ENCODE data around the gene HIVEP3. TPM values are rescaled to one million over a fixed set of nuclear protein-coding genes. Genes with fewer than 3 reads are reported as not detected.

HIVEP3 gene
- total RNA-seq, 1 experiment from 2014 or later = 6.0 TPM

GRCh38 chr1:41813226-41813625, 105.5 kb downstream of the HIVEP3 start:
- H3K27ac ChIP-seq (ENCODE audit: low read length) = no peak overlapping the region
- POLR2A ChIA-PET = no interaction called here

GRCh38 chr1:41812453-41812852, 106.3 kb downstream of the HIVEP3 start:
- ATAC-seq = no peak
- intact Hi-C loops (cut with micrococcal nuclease; ENCODE audit: unreplicated experiment) = no loop called here

More at GRCh38 chr1:41813226-41813625, 105.5 kb downstream of the HIVEP3 start:
- no peaks in the 10 kb centered on the region for H3K4me1 ChIP-seq (ENCODE audit: control insufficient read depth, insufficient read depth, low read length)
- no peak for ATAC-seq
- no peak overlapping the region for H3K4me3 ChIP-seq (ENCODE audit: low read depth in 2 of 2, low read length in 2 of 2)
- intact Hi-C loops (cut with micrococcal nuclease; ENCODE audit: unreplicated experiment) (no loop called here), in situ Hi-C loops (cut with HindIII; ENCODE audit: low pct_unique_long_range_greater_than_20kb, low sequenced_read_pairs) (no loop called here)
- H3K27me3 ChIP-seq (ENCODE audit: control insufficient read depth, insufficient read depth, low read length) = no peaks in the 10 kb centered on the region
- no peaks in the 10 kb centered on the region for H3K36me3 ChIP-seq (ENCODE audit: control insufficient read depth, insufficient read depth, low read length)
- no peak for TF ChIP-seq REST (IDR thresholded peaks at IDR 0.05; ENCODE audit: insufficient read depth in 1 of 2, low read depth in 2 of 2, low read length in 1 of 2)
- no peak for TF ChIP-seq POLR2AphosphoS5 (IDR thresholded peaks at IDR 0.05; ENCODE audit: low read depth, low read length)
- TF ChIP-seq CTCF (IDR thresholded peaks at IDR 0.05) = no peak
- no peak for TF ChIP-seq TCF7L2 (IDR thresholded peaks at IDR 0.05; ENCODE audit: low read depth, low read length)
- TF ChIP-seq SIN3A (IDR thresholded peaks at IDR 0.05; ENCODE audit: borderline replicate concordance, insufficient read depth, low read depth, low read length) = no peak
- no peak for DNase-seq (ENCODE audit: low read depth, low spot score)
- CTCF ChIA-PET = no interaction called here
- H3K9me3 ChIP-seq (ENCODE audit: control insufficient read depth, insufficient read depth, low read depth, low read length) = no peaks in the 10 kb centered on the region
- no TSS peak for BruUV-seq (replicated peaks)

More at GRCh38 chr1:41812453-41812852, 106.3 kb downstream of the HIVEP3 start:
- Histone ChIP-seq H3K36me3 (ENCODE audit: control insufficient read depth, insufficient read depth, low read length) (no peaks in the 10 kb centered on the region), H3K4me3 (ENCODE audit: low read depth in 2 of 2, low read length in 2 of 2) (no peak overlapping the region), H3K4me1 (ENCODE audit: control insufficient read depth, insufficient read depth, low read length) (no peaks in the 10 kb centered on the region), H3K9me3 (ENCODE audit: control insufficient read depth, insufficient read depth, low read depth, low read length) (no peaks in the 10 kb centered on the region), H3K27ac (ENCODE audit: low read length) (no peak overlapping the region), H3K27me3 (ENCODE audit: control insufficient read depth, insufficient read depth, low read length) (no peaks in the 10 kb centered on the region)
- no peak for DNase-seq (ENCODE audit: low read depth, low spot score)
- ChIA-PET CTCF (interaction anchor here (0.5 to 0.9 kb wide), 2 partner anchors 92 to 223 kb away, joined by 3 to 5 read pairs; no protein-coding TSS in a partner anchor), POLR2A (no interaction called here)
- no TSS peak for BruUV-seq (replicated peaks)
- in situ Hi-C loops (cut with HindIII; ENCODE audit: low pct_unique_long_range_greater_than_20kb, low sequenced_read_pairs) = no loop called here
- TF ChIP-seq TCF7L2 (IDR thresholded peaks at IDR 0.05; ENCODE audit: low read depth, low read length) (no peak), CTCF (IDR thresholded peaks at IDR 0.05) (no peak), SIN3A (IDR thresholded peaks at IDR 0.05; ENCODE audit: borderline replicate concordance, insufficient read depth, low read depth, low read length) (no peak), REST (IDR thresholded peaks at IDR 0.05; ENCODE audit: insufficient read depth in 1 of 2, low read depth in 2 of 2, low read length in 1 of 2) (no peak), POLR2AphosphoS5 (IDR thresholded peaks at IDR 0.05; ENCODE audit: low read depth, low read length) (no peak)

Measured in Panc1 (cell line).